H1 (cell line): Measurements from ENCODE around the gene GRK7. TPM values are rescaled to one million over a fixed set of nuclear protein-coding genes. Genes with fewer than 3 reads are reported as not detected.

ENCODE experiments used
- CTCF ChIA-PET: fragments of 300-600 bp; sonication (Branson Sonifier 250); formaldehyde crosslinking; loops from one replicate; lab custom pipeline; 2021; ENCODE audit not compliant: partially characterized antibody; lab: Charles Lee
- POLR2A ChIA-PET: fragments of 300-600 bp; sonication (Branson Sonifier 250); formaldehyde crosslinking; loops from one replicate; lab custom pipeline; 2021; ENCODE audit warnings: inconsistent platforms; ENCODE audit not compliant: partially characterized antibody; lab: Charles Lee
- DNase-seq, 2 experiments: peaks; one replicate each; pipeline versions ENCODE4 v3.0.0 to v3.0.0-alpha.2; 2010 to 2022; ENCODE audit warnings: low spot score in 2 of 2, low read depth in 1 of 2, mixed read lengths in 1 of 2
- FAIRE-seq: peaks from 2 replicates; lab custom pipeline; 2011; peaks lifted over from hg19 to GRCh38; lab: Jason Lieb, UNC
- H2AFZ ChIP-seq: 2 replicates; pipeline ENCODE4 v1.8.1; 2012; ENCODE audit warnings: low read length, inconsistent platforms
- H2AK5ac ChIP-seq: 2 replicates; pipeline ENCODE4 v1.6.1; 2013; ENCODE audit warnings: low read depth, low read length
- H2BK120ac ChIP-seq: replicated peaks from 2 replicates; pipeline ENCODE3; 2013; ENCODE audit warnings: low read depth, low read length, inconsistent platforms
- H2BK12ac ChIP-seq: 2 replicates; pipeline ENCODE4 v1.6.1; 2013; ENCODE audit warnings: low read depth, low read length
- H2BK15ac ChIP-seq: 2 replicates; pipeline ENCODE4 v1.6.1; 2013; ENCODE audit warnings: low read length
- H2BK20ac ChIP-seq: 2 replicates; pipeline ENCODE4 v1.6.1; 2013; ENCODE audit warnings: low read length
- H2BK5ac ChIP-seq: 2 replicates; pipeline ENCODE4 v1.6.1; 2013; ENCODE audit warnings: low read depth, low read length
- H3K14ac ChIP-seq: 2 replicates; pipeline ENCODE4 v1.6.1; 2013; ENCODE audit warnings: inconsistent platforms; ENCODE audit not compliant: insufficient read length
- H3K18ac ChIP-seq: 2 replicates; pipeline ENCODE4 v1.6.1; 2013; ENCODE audit warnings: low read length; ENCODE audit errors: extremely low read depth
- H3K23ac ChIP-seq: 2 replicates; pipeline ENCODE4 v1.6.1; 2013; ENCODE audit warnings: inconsistent platforms; ENCODE audit not compliant: insufficient read length
- H3K23me2 ChIP-seq: 2 replicates; pipeline ENCODE4 v1.6.1; 2013; ENCODE audit warnings: low read depth, low read length
- H3K27ac ChIP-seq: 2 replicates; pipeline ENCODE4 v1.6.1; 2011; ENCODE audit warnings: low read depth, low read length, inconsistent platforms
- H3K27me3 ChIP-seq, 4 experiments: replicated peaks in 1 of 4; 1 replicate in 1 of 4; 2 replicates in 3 of 4; pipeline versions ENCODE4 v1.6.1 to v1.8.1; 2011 to 2013; ENCODE audit warnings: low read length in 3 of 4, mild to moderate bottlenecking in 3 of 4, inconsistent platforms in 2 of 4, mixed read lengths in 2 of 4, moderate library complexity in 1 of 4; ENCODE audit not compliant: control insufficient read depth in 3 of 4, insufficient read depth in 3 of 4; ENCODE audit errors: extremely low read depth in 1 of 4
- H3K36me3 ChIP-seq, 4 experiments: 2 replicates each; pipeline versions ENCODE4 v1.6.1 to v1.8.1; 2011 to 2013; ENCODE audit warnings: mild to moderate bottlenecking in 4 of 4, low read length in 3 of 4, moderate library complexity in 2 of 4, control low read depth in 1 of 4, inconsistent platforms in 1 of 4; ENCODE audit not compliant: insufficient read depth in 4 of 4, control insufficient read depth in 2 of 4
- H3K4ac ChIP-seq: replicated peaks from 2 replicates; pipeline ENCODE3; 2013; ENCODE audit warnings: low read length, low read depth, mixed read lengths, inconsistent platforms; ENCODE audit not compliant: insufficient read length
- H3K4me1 ChIP-seq, 4 experiments: replicated peaks in 1 of 4; 1 replicate in 1 of 4; 2 replicates in 3 of 4; pipeline versions ENCODE4 v1.6.1 to v1.8.1; 2011 to 2013; ENCODE audit warnings: low read length in 3 of 4, inconsistent platforms in 2 of 4, mixed read lengths in 1 of 4; ENCODE audit not compliant: insufficient read depth in 4 of 4, control insufficient read depth in 3 of 4
- H3K4me2 ChIP-seq, 2 experiments: 2 replicates each; pipeline versions ENCODE4 v1.6.1 to v1.8.1; 2011 to 2013; ENCODE audit warnings: low read depth in 2 of 2, low read length in 2 of 2, control low read depth in 1 of 2, inconsistent platforms in 1 of 2, mild to moderate bottlenecking in 1 of 2; ENCODE audit not compliant: insufficient read depth in 1 of 2
- H3K4me3 ChIP-seq, 4 experiments: fragments of 200-600, 300-600 bp in 1 of 4; sonication (generic), shearing (Covaris generic), sonication (Bioruptor Twin) in 1 of 4; 2 replicates each; pipeline versions ENCODE4 v1.5.1 to v1.8.1; 2011 to 2016; ENCODE audit warnings: low read length in 4 of 4, low read depth in 3 of 4, control low read depth in 2 of 4, inconsistent platforms in 2 of 4, mild to moderate bottlenecking in 2 of 4, mixed read lengths in 1 of 4, moderate library complexity in 1 of 4; ENCODE audit not compliant: insufficient read depth in 2 of 4; ENCODE audit errors: extremely low read depth in 1 of 4
- H3K56ac ChIP-seq: replicated peaks from 2 replicates; pipeline ENCODE3; 2013; ENCODE audit warnings: low read depth, mild to moderate bottlenecking, mixed read lengths, low read length, inconsistent platforms; ENCODE audit not compliant: insufficient read length
- H3K79me1 ChIP-seq: 2 replicates; pipeline ENCODE4 v1.6.1; 2013; ENCODE audit warnings: low read depth, low read length, control low read depth
- H3K79me2 ChIP-seq, 2 experiments: 2 replicates each; pipeline versions ENCODE4 v1.6.1 to v1.8.1; 2012 to 2013; ENCODE audit warnings: low read length in 2 of 2, mild to moderate bottlenecking in 2 of 2, inconsistent platforms in 1 of 2; ENCODE audit not compliant: insufficient read depth in 2 of 2, control insufficient read depth in 1 of 2
- H3K9ac ChIP-seq, 4 experiments: replicated peaks in 1 of 4; 1 replicate in 1 of 4; 2 replicates in 3 of 4; pipeline versions ENCODE4 v1.6.1 to v1.8.1; 2011 to 2013; ENCODE audit warnings: low read depth in 3 of 4, low read length in 3 of 4, control low read depth in 2 of 4, mild to moderate bottlenecking in 2 of 4, moderate library complexity in 2 of 4, inconsistent platforms in 1 of 4; ENCODE audit errors: extremely low read depth in 1 of 4
- H3K9me3 ChIP-seq, 2 experiments: 2 replicates each; pipeline versions ENCODE4 v1.6.1 to v1.8.1; 2012 to 2013; ENCODE audit warnings: mild to moderate bottlenecking in 2 of 2, moderate library complexity in 2 of 2, control low read depth in 1 of 2, inconsistent platforms in 1 of 2, low read depth in 1 of 2, low read length in 1 of 2, mixed read lengths in 1 of 2; ENCODE audit not compliant: insufficient read depth in 2 of 2
- H4K20me1 ChIP-seq, 2 experiments: replicated peaks in 1 of 2; 2 replicates each; pipeline versions ENCODE3 to v1.8.1; 2011 to 2013; ENCODE audit warnings: inconsistent platforms in 2 of 2, low read length in 2 of 2, mild to moderate bottlenecking in 1 of 2; ENCODE audit not compliant: insufficient read depth in 2 of 2, control insufficient read depth in 1 of 2
- H4K5ac ChIP-seq: 2 replicates; pipeline ENCODE4 v1.6.1; 2013; ENCODE audit warnings: low read length, low read depth, mixed read lengths, inconsistent platforms; ENCODE audit not compliant: insufficient read length
- H4K8ac ChIP-seq: 2 replicates; pipeline ENCODE4 v1.8.0; 2013; ENCODE audit warnings: mild to moderate bottlenecking, moderate library complexity, low read length, inconsistent platforms; ENCODE audit not compliant: insufficient read depth; ENCODE audit errors: extremely low read depth
- H4K91ac ChIP-seq: replicated peaks from 2 replicates; pipeline ENCODE3; 2013; ENCODE audit warnings: low read length, mixed read lengths, inconsistent platforms; ENCODE audit not compliant: insufficient read length
- CBX5 ChIP-seq: fragments of 300-800, 300-1000 bp; sonication (generic); IDR thresholded peaks from 2 replicates; pipeline ENCODE4 v1.7.1; 2016; ENCODE audit warnings: antibody characterized with exemption, low read length, low read depth
- CREB1 ChIP-seq: IDR thresholded peaks from 2 replicates; pipeline ENCODE4 v1.6.1; 2012; ENCODE audit warnings: inconsistent platforms
- E2F6 ChIP-seq: IDR thresholded peaks from 2 replicates; pipeline ENCODE4 v1.6.1; 2012; ENCODE audit warnings: inconsistent platforms
- GTF2F1 ChIP-seq: IDR thresholded peaks from 2 replicates; pipeline ENCODE4 v1.6.1; 2012; ENCODE audit warnings: low read depth, low read length, improper control_type of control experiment, borderline replicate concordance
- JUN ChIP-seq: IDR thresholded peaks from 2 replicates; pipeline ENCODE4 v1.6.1; 2011; ENCODE audit warnings: low read depth, mild to moderate bottlenecking, improper control_type of control experiment, low read length
- MAFK ChIP-seq: IDR thresholded peaks from 2 replicates; pipeline ENCODE4 v1.6.1; 2012; ENCODE audit warnings: low read depth, mild to moderate bottlenecking, improper control_type of control experiment, low read length
- NANOG ChIP-seq: IDR thresholded peaks from 2 replicates; pipeline ENCODE4 v1.6.1; 2011; ENCODE audit warnings: low read length, low read depth, mild to moderate bottlenecking, inconsistent platforms; ENCODE audit not compliant: insufficient read depth, poor library complexity, severe bottlenecking
- NRF1 ChIP-seq: IDR thresholded peaks from 2 replicates; pipeline ENCODE4 v1.6.1; 2011; ENCODE audit warnings: mild to moderate bottlenecking, low read depth, low read length, improper control_type of control experiment
- RNF2 ChIP-seq: fragments of 200-900, 300-1000 bp; sonication (generic); IDR thresholded peaks from 2 replicates; pipeline ENCODE4 v1.7.1; 2016; ENCODE audit warnings: borderline replicate concordance, low read depth, mild to moderate bottlenecking, antibody characterized with exemption, low read length; ENCODE audit not compliant: poor library complexity, severe bottlenecking; ENCODE audit errors: missing control alignments
- RXRA ChIP-seq: IDR thresholded peaks from 2 replicates; pipeline ENCODE4 v1.6.1; 2011; ENCODE audit warnings: low read depth, mild to moderate bottlenecking, low read length, moderate library complexity; ENCODE audit not compliant: insufficient read depth
- WGBS, 2 experiments: shearing (Covaris generic) in 1 of 2; methylation state at CpG; one replicate each; pipeline versions ENCODE4 v1.1.6 to v1.1.7; 2013 to 2015; ENCODE audit warnings: low lambda C conversion rate in 2 of 2, mixed read lengths in 2 of 2, inconsistent platforms in 1 of 2, low coverage in 1 of 2, missing lambda C conversion rate in 1 of 2; ENCODE audit not compliant: insufficient replicate concordance in 2 of 2, insufficient coverage in 1 of 2, insufficient read length in 1 of 2; ENCODE audit errors: extremely low coverage in 1 of 2, missing lambda C conversion rate in 1 of 2; 5-methylcytosine and 5-hydroxymethylcytosine counted together
- polyA plus RNA-seq, 7 experiments: library from polyadenylated mRNA; depleted of rRNA in 3 of 7; stranded (reverse) in 5 of 7; unstranded in 2 of 7; fragments of >200 nt in 5 of 7; fragments of 200-250 nt in 2 of 7; gene quantifications; 1 replicate in 5 of 7; 2 replicates in 1 of 7; 4 replicates in 1 of 7; pipeline versions ENCODE4 v1.2.1 to v1.2.3, GENCODE V29; 2011 to 2013; ENCODE audit warnings: missing spikeins in 2 of 7, mixed read lengths in 2 of 7
- total RNA-seq: library from RNA; stranded (reverse); fragmentation: NEBNext Ultra II Directional; extraction: Animal tissue kit (Norgen Biotek cat#: 25700); gene quantifications from 2 replicates; pipeline ENCODE4 v1.2.1, GENCODE V29; 2021
- TF ChIP-seq, protein P1 (sequence below), 3 experiments: IDR thresholded peaks; 1 replicate in 2 of 3; 2 replicates in 1 of 3; pipeline versions ENCODE4 v1.5.1 to v1.6.1; 2011; ENCODE audit warnings: low read length in 3 of 3, mild to moderate bottlenecking in 3 of 3, inconsistent platforms in 2 of 3, low read depth in 1 of 3, moderate library complexity in 1 of 3; ENCODE audit not compliant: insufficient read depth in 1 of 3; ENCODE audit errors: control extremely low read depth in 1 of 3

Gene GRK7
- total and polyA plus RNA-seq, 2 of the 8 experiments (the other 6 are each of a cell fraction or from before 2014, with no cell fraction given), result not detected

DNA sequence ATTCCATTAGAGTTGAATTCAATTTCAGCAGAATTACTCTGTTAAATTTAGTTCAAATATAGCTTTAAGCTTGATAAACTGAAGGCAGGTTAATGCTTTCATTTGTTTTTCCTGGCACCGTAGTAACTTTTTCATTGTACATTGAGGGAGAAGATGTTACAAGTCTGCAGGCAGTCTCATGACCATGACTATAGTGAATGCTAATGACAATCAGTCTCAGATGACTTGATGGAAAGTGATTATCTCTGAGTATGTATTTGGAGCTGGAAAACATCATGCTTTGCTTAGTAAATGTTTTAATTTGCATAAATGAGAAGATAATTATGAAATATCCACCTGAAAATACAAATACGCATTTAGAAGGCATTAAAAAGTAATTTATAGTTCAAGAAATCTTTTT is 41.1 kb upstream of the GRK7 start:
- Histone ChIP-seq H3K4me2 (no peak overlapping the region), H3K18ac (no peak overlapping the region), H4K20me1 (no peaks in the 10 kb centered on the region), H2BK12ac (no peak overlapping the region), H2BK120ac (no peak overlapping the region), H2BK5ac (no peak overlapping the region), H3K14ac (no peak overlapping the region), H3K9me3 (no peaks in the 10 kb centered on the region), H3K79me1 (no peaks in the 10 kb centered on the region), H2AK5ac (no peak overlapping the region), H4K8ac (no peak overlapping the region), H3K23me2 (no peaks in the 10 kb centered on the region; the same call in 1 of the 2 replicates), H3K4ac (no peak overlapping the region), H3K27me3 (no peaks in the 10 kb centered on the region), H3K23ac (no peak overlapping the region), H3K56ac (no peak overlapping the region), H3K36me3 (no peaks in the 10 kb centered on the region), H3K4me3 (no peak overlapping the region), H4K5ac (no peak overlapping the region), H3K27ac (no peak overlapping the region), H2AFZ (no peak overlapping the region), H2BK20ac (no peak overlapping the region), H3K79me2 (no peaks in the 10 kb centered on the region), H3K9ac (no peak overlapping the region), H4K91ac (no peak overlapping the region), H2BK15ac (no peak overlapping the region), H3K4me1 (no peaks in the 10 kb centered on the region)
- WGBS, 2 experiments, result 86% methylated on average over 2 of the region's 2 CpGs; no CpG with 5 or more reads in 1 of the 2 experiments
- no peak for FAIRE-seq
- ChIA-PET POLR2A (no interaction called here), CTCF (interaction anchor here (1.3 to 2.2 kb wide), 2 partner anchors 17 to 223 kb away, joined by 3 to 6 read pairs; partner anchors contain the start of gene RNF7)
- TF ChIP-seq, protein P1, sequence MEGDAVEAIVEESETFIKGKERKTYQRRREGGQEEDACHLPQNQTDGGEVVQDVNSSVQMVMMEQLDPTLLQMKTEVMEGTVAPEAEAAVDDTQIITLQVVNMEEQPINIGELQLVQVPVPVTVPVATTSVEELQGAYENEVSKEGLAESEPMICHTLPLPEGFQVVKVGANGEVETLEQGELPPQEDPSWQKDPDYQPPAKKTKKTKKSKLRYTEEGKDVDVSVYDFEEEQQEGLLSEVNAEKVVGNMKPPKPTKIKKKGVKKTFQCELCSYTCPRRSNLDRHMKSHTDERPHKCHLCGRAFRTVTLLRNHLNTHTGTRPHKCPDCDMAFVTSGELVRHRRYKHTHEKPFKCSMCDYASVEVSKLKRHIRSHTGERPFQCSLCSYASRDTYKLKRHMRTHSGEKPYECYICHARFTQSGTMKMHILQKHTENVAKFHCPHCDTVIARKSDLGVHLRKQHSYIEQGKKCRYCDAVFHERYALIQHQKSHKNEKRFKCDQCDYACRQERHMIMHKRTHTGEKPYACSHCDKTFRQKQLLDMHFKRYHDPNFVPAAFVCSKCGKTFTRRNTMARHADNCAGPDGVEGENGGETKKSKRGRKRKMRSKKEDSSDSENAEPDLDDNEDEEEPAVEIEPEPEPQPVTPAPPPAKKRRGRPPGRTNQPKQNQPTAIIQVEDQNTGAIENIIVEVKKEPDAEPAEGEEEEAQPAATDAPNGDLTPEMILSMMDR (IDR thresholded peaks at IDR 0.05; ENCODE audit: control extremely low read depth in 1 of 3, insufficient read depth in 1 of 3, low read depth in 1 of 3, low read length in 3 of 3), result no peak
- TF ChIP-seq GTF2F1, result no peak
- TF ChIP-seq E2F6, result no peak
- no peak for TF ChIP-seq MAFK
- no peak for TF ChIP-seq CREB1
- no peak for TF ChIP-seq NRF1
- TF ChIP-seq RXRA, result no peak
- TF ChIP-seq NANOG, result no peak
- TF ChIP-seq JUN, result no peak
- no peak for TF ChIP-seq RNF2
- TF ChIP-seq CBX5, result no peak
- no peak for DNase-seq
